GM06990 (cell line): ENCODE results near the gene PSEN1.

Experiments used
- DNase-seq: peaks from one replicate; pipeline ENCODE4 v3.0.0-alpha.2; 2011; ENCODE audit not compliant: insufficient read length; ENCODE audit errors: extremely low read depth
- H3K27me3 ChIP-seq: replicated peaks from 2 replicates; pipeline ENCODE4 v1.6.0; 2011; ENCODE audit warnings: low read length; ENCODE audit not compliant: control insufficient read depth, insufficient read depth
- H3K36me3 ChIP-seq: 2 replicates; pipeline ENCODE4 v1.5.1; 2011; ENCODE audit warnings: low read length; ENCODE audit not compliant: control insufficient read depth, insufficient read depth
- H3K4me3 ChIP-seq: replicated peaks from 2 replicates; pipeline ENCODE4 v1.5.1; 2011; ENCODE audit warnings: low read depth, mild to moderate bottlenecking, control low read depth, low read length
- TF ChIP-seq, protein P1 (sequence below): IDR thresholded peaks from 2 replicates; pipeline ENCODE4 v1.5.1; 2011; ENCODE audit warnings: low read length, control low read depth, mild to moderate bottlenecking, inconsistent platforms; ENCODE audit not compliant: insufficient read depth, poor library complexity, severe bottlenecking

PSEN1 gene

GRCh38 chr14:73216030-73216429 lies 79.7 kb downstream of the PSEN1 start:
- peaks cover 15% of the 10 kb centered on the region for H3K36me3 ChIP-seq
- DNase-seq: no peak
- H3K27me3 ChIP-seq: no peaks in the 10 kb centered on the region
- H3K4me3 ChIP-seq: no peak overlapping the region
- TF ChIP-seq, protein P1, sequence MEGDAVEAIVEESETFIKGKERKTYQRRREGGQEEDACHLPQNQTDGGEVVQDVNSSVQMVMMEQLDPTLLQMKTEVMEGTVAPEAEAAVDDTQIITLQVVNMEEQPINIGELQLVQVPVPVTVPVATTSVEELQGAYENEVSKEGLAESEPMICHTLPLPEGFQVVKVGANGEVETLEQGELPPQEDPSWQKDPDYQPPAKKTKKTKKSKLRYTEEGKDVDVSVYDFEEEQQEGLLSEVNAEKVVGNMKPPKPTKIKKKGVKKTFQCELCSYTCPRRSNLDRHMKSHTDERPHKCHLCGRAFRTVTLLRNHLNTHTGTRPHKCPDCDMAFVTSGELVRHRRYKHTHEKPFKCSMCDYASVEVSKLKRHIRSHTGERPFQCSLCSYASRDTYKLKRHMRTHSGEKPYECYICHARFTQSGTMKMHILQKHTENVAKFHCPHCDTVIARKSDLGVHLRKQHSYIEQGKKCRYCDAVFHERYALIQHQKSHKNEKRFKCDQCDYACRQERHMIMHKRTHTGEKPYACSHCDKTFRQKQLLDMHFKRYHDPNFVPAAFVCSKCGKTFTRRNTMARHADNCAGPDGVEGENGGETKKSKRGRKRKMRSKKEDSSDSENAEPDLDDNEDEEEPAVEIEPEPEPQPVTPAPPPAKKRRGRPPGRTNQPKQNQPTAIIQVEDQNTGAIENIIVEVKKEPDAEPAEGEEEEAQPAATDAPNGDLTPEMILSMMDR: no peak

DNA sequence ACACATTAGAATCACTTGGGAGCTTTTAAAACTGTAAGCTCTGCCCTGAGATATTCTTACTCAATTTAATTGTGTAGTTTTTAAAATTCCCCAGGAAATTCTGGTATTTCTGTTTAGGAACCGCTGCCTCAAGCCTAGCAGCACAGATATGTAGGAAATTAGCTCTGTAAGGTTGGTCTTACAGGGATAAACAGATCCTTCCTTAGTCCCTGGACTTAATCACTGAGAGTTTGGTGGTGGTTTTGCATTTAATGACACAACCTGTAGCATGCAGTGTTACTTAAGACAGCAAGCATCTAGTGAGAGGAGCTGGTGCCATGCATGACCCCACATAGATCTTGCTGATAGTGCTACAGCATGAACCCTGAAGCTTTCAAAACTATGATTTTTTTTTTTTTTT lies 81.1 kb downstream of the PSEN1 start:
- H3K36me3 ChIP-seq: peaks cover 11% of the 10 kb centered on the region
- DNase-seq: no peak
- H3K4me3 ChIP-seq: no peak overlapping the region
- TF ChIP-seq, protein P1: no peak
- no peaks in the 10 kb centered on the region for H3K27me3 ChIP-seq

DNA sequence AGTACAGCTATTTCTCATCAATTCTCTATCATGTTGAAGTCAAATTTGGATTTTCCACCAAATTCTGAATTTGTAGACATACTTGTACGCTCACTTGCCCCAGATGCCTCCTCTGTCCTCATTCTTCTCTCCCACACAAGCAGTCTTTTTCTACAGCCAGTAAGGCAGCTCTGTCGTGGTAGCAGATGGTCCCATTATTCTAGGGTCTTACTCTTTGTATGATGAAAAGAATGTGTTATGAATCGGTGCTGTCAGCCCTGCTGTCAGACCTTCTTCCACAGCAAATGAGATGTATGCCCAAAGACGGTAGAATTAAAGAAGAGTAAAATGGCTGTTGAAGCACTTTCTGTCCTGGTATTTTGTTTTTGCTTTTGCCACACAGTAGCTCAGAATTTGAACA lies 83.8 kb downstream of the PSEN1 start:
- Histone ChIP-seq H3K4me3 (no peak overlapping the region), H3K27me3 (no peaks in the 10 kb centered on the region), H3K36me3 (peaks cover 8% of the 10 kb centered on the region)
- TF ChIP-seq, protein P1: no peak
- no peak for DNase-seq

GRCh38 chr14:73220634-73221033 lies 84.3 kb downstream of the PSEN1 start:
- no peak for DNase-seq
- TF ChIP-seq, protein P1: no peak
- peaks cover 8% of the 10 kb centered on the region for H3K36me3 ChIP-seq
- H3K4me3 ChIP-seq: no peak overlapping the region
- no peaks in the 10 kb centered on the region for H3K27me3 ChIP-seq

GRCh38 chr14:73221945-73222344 lies 85.6 kb downstream of the PSEN1 start:
- H3K4me3 ChIP-seq: no peak overlapping the region
- peaks cover 8% of the 10 kb centered on the region for H3K36me3 ChIP-seq
- no peaks in the 10 kb centered on the region for H3K27me3 ChIP-seq
- TF ChIP-seq, protein P1: no peak
- no peak for DNase-seq

DNA sequence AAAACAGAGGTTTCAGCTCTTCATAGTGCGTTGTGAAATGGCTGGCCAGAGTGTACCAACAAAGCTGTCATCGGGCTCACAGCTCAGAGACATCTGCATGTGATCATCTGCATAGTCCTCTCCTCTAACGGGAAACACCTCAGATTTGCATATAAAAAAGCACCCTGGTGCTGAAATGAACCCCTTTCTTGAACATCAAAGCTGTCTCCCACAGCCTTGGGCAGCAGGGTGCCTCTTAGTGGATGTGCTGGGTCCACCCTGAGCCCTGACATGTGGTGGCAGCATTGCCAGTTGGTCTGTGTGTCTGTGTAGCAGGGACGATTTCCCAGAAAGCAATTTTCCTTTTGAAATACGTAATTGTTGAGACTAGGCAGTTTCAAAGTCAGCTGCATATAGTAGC lies 86.7 kb downstream of the PSEN1 start:
- H3K4me3 ChIP-seq: no peak overlapping the region
- no peak for DNase-seq
- H3K27me3 ChIP-seq: no peaks in the 10 kb centered on the region
- H3K36me3 ChIP-seq: peaks cover 6% of the 10 kb centered on the region
- TF ChIP-seq, protein P1: peak; percentile 27
